Gastroesophageal sphincter (tissue), 3 donors: ENCODE results near the gene WWP2.

Experiments
- POLR2A ChIP-seq, 2 donors: fragments of 450-650 bp; IDR thresholded peaks; one replicate each; pipeline ENCODE4 v1.6.1; 2017; ENCODE audit warnings: antibody characterized with exemption in 2 of 2, mild to moderate bottlenecking in 2 of 2, moderate library complexity in 1 of 2
- POLR2AphosphoS5 ChIP-seq: sonication (generic); formaldehyde crosslinking; IDR thresholded peaks from one replicate; pipeline ENCODE4 v1.6.1; 2017; ENCODE audit warnings: antibody characterized with exemption
- TF ChIP-seq, protein P1 (sequence below), 4 experiments: fragments of 200-600 bp in 2 of 4; fragments of 450-650 bp in 2 of 4; sonication (generic) in 1 of 4; IDR thresholded peaks; one replicate each; pipeline ENCODE4 v1.5.1; 2017 to 2019; ENCODE audit warnings: antibody characterized with exemption in 4 of 4, mild to moderate bottlenecking in 2 of 4, moderate library complexity in 2 of 4

DNA sequence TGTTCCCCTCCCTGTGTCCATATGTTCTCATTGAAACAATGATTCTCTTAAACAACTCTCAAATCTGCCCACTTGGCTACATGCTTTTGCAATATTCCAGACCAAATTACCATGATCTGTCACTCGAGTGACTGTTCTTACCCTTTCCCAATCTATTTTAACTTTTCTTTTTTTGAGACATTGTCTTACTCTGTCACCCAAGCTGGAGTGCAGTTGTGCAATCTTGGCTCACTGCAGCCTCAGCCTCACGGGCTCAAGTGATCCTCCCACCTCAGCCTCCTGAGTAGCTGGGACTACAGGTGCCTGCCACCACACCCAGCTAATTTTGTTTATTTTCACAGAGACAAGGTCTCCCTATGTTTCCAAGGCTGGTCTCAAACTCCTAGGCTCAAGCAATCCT lies 130.2 kb downstream of the WWP2 start:
- TF ChIP-seq POLR2A (IDR thresholded peaks at IDR 0.05) = no peak
- TF ChIP-seq, protein P1, sequence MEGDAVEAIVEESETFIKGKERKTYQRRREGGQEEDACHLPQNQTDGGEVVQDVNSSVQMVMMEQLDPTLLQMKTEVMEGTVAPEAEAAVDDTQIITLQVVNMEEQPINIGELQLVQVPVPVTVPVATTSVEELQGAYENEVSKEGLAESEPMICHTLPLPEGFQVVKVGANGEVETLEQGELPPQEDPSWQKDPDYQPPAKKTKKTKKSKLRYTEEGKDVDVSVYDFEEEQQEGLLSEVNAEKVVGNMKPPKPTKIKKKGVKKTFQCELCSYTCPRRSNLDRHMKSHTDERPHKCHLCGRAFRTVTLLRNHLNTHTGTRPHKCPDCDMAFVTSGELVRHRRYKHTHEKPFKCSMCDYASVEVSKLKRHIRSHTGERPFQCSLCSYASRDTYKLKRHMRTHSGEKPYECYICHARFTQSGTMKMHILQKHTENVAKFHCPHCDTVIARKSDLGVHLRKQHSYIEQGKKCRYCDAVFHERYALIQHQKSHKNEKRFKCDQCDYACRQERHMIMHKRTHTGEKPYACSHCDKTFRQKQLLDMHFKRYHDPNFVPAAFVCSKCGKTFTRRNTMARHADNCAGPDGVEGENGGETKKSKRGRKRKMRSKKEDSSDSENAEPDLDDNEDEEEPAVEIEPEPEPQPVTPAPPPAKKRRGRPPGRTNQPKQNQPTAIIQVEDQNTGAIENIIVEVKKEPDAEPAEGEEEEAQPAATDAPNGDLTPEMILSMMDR (IDR thresholded peaks at IDR 0.05) = no peak
- no peak for TF ChIP-seq POLR2AphosphoS5
